ENCODE results near the gene CSNK1G1. TPM values are rescaled to one million over a fixed set of nuclear protein-coding genes. Genes with fewer than 3 reads are reported as not detected.

Gene CSNK1G1
- polyA plus RNA-seq, 2 of the 4 experiments (the other 2 are of a cell fraction) = 11.0 to 36.3 TPM

DNA sequence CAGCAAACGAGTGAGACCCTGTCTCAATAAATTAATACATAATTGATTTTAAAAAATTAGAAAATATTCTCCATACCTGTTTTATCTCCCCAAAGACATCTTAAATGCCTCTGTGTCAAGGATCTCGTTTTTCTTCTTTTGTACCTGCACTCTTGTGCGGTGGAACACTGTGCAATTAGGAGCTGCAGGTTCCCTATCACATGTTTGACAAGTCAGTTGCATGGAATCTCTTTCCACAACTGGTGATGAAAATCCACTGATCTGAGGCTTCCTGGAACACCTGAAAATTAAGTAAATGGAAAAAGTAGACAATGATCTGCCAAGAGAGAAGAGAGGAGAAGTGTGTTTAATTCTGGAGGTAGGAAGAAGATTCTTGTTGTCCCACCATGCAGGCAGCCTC is 207.4 kb downstream of the CSNK1G1 start:
- DNase-seq (ENCODE audit: low read depth in 1 of 2, low spot score in 1 of 2) (no peak), ATAC-seq (no peak), FAIRE-seq (no peak)
- Histone ChIP-seq H3K27ac (no peak overlapping the region), H3K4me2 (no peak overlapping the region), H3K4me3 (no peak overlapping the region), H3K4me1 (peaks cover 9% of the 10 kb centered on the region; the same call in 1 of the 3 replicates), H3K9me3 (no peaks in the 10 kb centered on the region)
- 64% methylated on average over 3 of the region's 3 CpGs for WGBS (ENCODE audit: missing lambda C conversion rate)
- TF ChIP-seq EHMT2 (IDR thresholded peaks at IDR 0.05; ENCODE audit: low read depth) (no peak), CEBPB (IDR thresholded peaks at IDR 0.05) (no peak), HMGXB4 (CRISPR knock-in tag; IDR thresholded peaks at IDR 0.05; ENCODE audit: borderline replicate concordance) (no peak), RNF2 (IDR thresholded peaks at IDR 0.05; ENCODE audit: borderline replicate concordance, low read depth) (no peak), MAZ (IDR thresholded peaks at IDR 0.05; ENCODE audit: borderline replicate concordance, low read depth, low read length) (no peak), POLR2AphosphoS2 (conservative IDR thresholded peaks at IDR 0.05; ENCODE audit: low read length) (no peak), CHD4 (IDR thresholded peaks at IDR 0.05; ENCODE audit: borderline replicate concordance) (no peak)
- TF ChIP-seq, protein P1, sequence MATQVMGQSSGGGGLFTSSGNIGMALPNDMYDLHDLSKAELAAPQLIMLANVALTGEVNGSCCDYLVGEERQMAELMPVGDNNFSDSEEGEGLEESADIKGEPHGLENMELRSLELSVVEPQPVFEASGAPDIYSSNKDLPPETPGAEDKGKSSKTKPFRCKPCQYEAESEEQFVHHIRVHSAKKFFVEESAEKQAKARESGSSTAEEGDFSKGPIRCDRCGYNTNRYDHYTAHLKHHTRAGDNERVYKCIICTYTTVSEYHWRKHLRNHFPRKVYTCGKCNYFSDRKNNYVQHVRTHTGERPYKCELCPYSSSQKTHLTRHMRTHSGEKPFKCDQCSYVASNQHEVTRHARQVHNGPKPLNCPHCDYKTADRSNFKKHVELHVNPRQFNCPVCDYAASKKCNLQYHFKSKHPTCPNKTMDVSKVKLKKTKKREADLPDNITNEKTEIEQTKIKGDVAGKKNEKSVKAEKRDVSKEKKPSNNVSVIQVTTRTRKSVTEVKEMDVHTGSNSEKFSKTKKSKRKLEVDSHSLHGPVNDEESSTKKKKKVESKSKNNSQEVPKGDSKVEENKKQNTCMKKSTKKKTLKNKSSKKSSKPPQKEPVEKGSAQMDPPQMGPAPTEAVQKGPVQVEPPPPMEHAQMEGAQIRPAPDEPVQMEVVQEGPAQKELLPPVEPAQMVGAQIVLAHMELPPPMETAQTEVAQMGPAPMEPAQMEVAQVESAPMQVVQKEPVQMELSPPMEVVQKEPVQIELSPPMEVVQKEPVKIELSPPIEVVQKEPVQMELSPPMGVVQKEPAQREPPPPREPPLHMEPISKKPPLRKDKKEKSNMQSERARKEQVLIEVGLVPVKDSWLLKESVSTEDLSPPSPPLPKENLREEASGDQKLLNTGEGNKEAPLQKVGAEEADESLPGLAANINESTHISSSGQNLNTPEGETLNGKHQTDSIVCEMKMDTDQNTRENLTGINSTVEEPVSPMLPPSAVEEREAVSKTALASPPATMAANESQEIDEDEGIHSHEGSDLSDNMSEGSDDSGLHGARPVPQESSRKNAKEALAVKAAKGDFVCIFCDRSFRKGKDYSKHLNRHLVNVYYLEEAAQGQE (IDR thresholded peaks at IDR 0.05) = no peak
- TF ChIP-seq, protein P2, sequence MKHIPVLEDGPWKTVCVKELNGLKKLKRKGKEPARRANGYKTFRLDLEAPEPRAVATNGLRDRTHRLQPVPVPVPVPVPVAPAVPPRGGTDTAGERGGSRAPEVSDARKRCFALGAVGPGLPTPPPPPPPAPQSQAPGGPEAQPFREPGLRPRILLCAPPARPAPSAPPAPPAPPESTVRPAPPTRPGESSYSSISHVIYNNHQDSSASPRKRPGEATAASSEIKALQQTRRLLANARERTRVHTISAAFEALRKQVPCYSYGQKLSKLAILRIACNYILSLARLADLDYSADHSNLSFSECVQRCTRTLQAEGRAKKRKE (CRISPR knock-in tag; IDR thresholded peaks at IDR 0.05; ENCODE audit: low read depth) = no peak
- POLR2A ChIA-PET = no interaction called here
- CTCF ChIA-PET = interaction anchor here (1.3 to 2.6 kb wide), 3 partner anchors 10 to 538 kb away, joined by 5 to 14 read pairs (median 6); no protein-coding TSS in a partner anchor

DNA sequence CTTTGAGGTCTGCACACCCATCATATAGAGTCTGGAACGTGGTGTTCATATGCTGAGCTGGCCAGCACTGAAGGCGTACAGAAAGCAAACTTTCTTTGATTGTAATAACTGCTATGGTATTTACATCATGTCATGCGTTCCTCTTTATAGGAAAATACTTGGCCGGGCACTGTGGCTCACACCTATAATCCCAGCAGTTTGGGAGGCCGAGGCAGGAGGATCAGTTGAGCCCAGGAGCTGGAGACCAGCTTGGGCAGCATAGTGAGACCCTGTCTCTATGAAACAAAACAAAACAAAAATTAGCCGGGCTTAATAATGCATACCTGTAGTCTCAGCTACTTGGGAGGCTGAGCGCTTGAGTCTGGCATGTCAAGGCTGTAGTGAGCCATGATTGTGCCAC is 207.8 kb downstream of the CSNK1G1 start:
- Histone ChIP-seq H3K27ac (no peak overlapping the region), H3K4me3 (no peak overlapping the region), H3K4me1 (peaks cover 6% of the 10 kb centered on the region; the same call in 1 of the 3 replicates), H3K4me2 (no peak overlapping the region), H3K9me3 (no peaks in the 10 kb centered on the region)
- ChIA-PET POLR2A (no interaction called here), CTCF (interaction anchor here (0.6 to 2.6 kb wide), 3 partner anchors 9 to 14 kb away, joined by 3 to 6 read pairs (median 5); no protein-coding TSS in a partner anchor)
- DNase-seq (ENCODE audit: low read depth in 1 of 2, low spot score in 1 of 2) (no peak), FAIRE-seq (no peak), ATAC-seq (no peak)
- TF ChIP-seq SREBF2 (IDR thresholded peaks at IDR 0.05) = no peak
- no peak for TF ChIP-seq PBX3 (IDR thresholded peaks at IDR 0.05)
- TF ChIP-seq ZNF302 (CRISPR knock-in tag; IDR thresholded peaks at IDR 0.05) = no peak
- TF ChIP-seq FOSB (CRISPR knock-in tag; IDR thresholded peaks at IDR 0.05) = no peak
- no peak for TF ChIP-seq GATA3 (IDR thresholded peaks at IDR 0.05; ENCODE audit: borderline replicate concordance)
- TF ChIP-seq POLR2A (IDR thresholded peaks at IDR 0.05; ENCODE audit: low read length) = no peak
- no peak for TF ChIP-seq USF2 (IDR thresholded peaks at IDR 0.05)
- WGBS (ENCODE audit: missing lambda C conversion rate) = 55% methylated on average over 7 of the region's 7 CpGs

All from A549 (cell line).